Gastrocnemius medialis (tissue), 4 donors: ENCODE measurements around the gene MBOAT7. TPM values are rescaled to one million over a fixed set of nuclear protein-coding genes. Genes with fewer than 3 reads are reported as not detected.

ENCODE experiments used
- ATAC-seq, 2 donors: fragments of 150-250 bp; one replicate each; pipeline ENCODE4 v1.9.1; 2016
- DNase-seq, 2 donors: peaks; one replicate each; pipeline ENCODE4 v3.0.0-alpha.2; 2019
- H3K27ac ChIP-seq, 4 donors: fragments of 200-600 bp; sonication (generic); 1 replicate in 1 of 4; 2 replicates in 3 of 4; pipeline ENCODE4 v1.5.1; 2016 to 2018; ENCODE audit warnings: mild to moderate bottlenecking in 2 of 4, moderate library complexity in 1 of 4
- H3K27me3 ChIP-seq, 3 donors: fragments of 200-600 bp; sonication (generic) in 2 of 3; 1 replicate in 1 of 3; 2 replicates in 2 of 3; pipeline versions ENCODE4 v1.5.1 to v1.6.0; 2016 to 2019; ENCODE audit warnings: mild to moderate bottlenecking in 1 of 3, moderate library complexity in 1 of 3
- H3K36me3 ChIP-seq, 2 donors: fragments of 200-600 bp; sonication (generic) in 1 of 2; one replicate each; pipeline ENCODE4 v1.5.1; 2017 to 2018
- H3K4me1 ChIP-seq, 2 donors: fragments of 200-600 bp; sonication (generic) in 1 of 2; one replicate each; pipeline ENCODE4 v1.5.1; 2016 to 2017; ENCODE audit warnings: mild to moderate bottlenecking in 2 of 2
- H3K4me3 ChIP-seq, 4 donors: fragments of 200-600 bp; sonication (generic) in 3 of 4; 1 replicate in 1 of 4; 2 replicates in 3 of 4; pipeline ENCODE4 v1.5.1; 2016 to 2019; ENCODE audit warnings: mild to moderate bottlenecking in 2 of 4
- H3K9me3 ChIP-seq, 3 donors: fragments of 200-600 bp; sonication (generic) in 2 of 3; 1 replicate in 1 of 3; 2 replicates in 2 of 3; pipeline ENCODE4 v1.5.1; 2016 to 2019
- POLR2A ChIP-seq, 2 donors: fragments of 450-650 bp; IDR thresholded peaks; one replicate each; pipeline ENCODE4 v1.6.1; 2017; ENCODE audit warnings: antibody characterized with exemption in 2 of 2, mild to moderate bottlenecking in 2 of 2, moderate library complexity in 2 of 2
- in situ Hi-C, 4 donors: fragments of 200-750 bp; cut with MboI; loops; one replicate each; pipeline versions ENCODE4 v1.15.0 to v1.8.0; 2017; ENCODE audit warnings: low sequenced_read_pairs in 4 of 4
- intact Hi-C: fragments of 100-400 bp; cut with DNase I; formaldehyde crosslinking; loops from one replicate; pipeline ENCODE4 v1.15.1; 2023; ENCODE audit warnings: low total_unique reads
- total RNA-seq, 4 donors: library from RNA; depleted of rRNA; stranded (reverse); fragments of >200 nt; gene quantifications; one replicate each; pipeline versions ENCODE4 v1.1.0 to v1.2.3, GENCODE V29; 2016
- TF ChIP-seq, protein P1 (sequence below), 5 experiments: fragments of 450-650 bp in 3 of 5; fragments of 200-600 bp in 2 of 5; sonication (generic) in 2 of 5; IDR thresholded peaks in 4 of 5; conservative IDR thresholded peaks in 1 of 5; 1 replicate in 4 of 5; 2 replicates in 1 of 5; pipeline ENCODE4 v1.5.1; 2016 to 2019; ENCODE audit warnings: antibody characterized with exemption in 5 of 5, mild to moderate bottlenecking in 3 of 5, moderate library complexity in 3 of 5

The MBOAT7 gene
- total RNA-seq, 4 donors from 2014 or later, result 11.6 to 36.4 (median 19.3) TPM

DNA sequence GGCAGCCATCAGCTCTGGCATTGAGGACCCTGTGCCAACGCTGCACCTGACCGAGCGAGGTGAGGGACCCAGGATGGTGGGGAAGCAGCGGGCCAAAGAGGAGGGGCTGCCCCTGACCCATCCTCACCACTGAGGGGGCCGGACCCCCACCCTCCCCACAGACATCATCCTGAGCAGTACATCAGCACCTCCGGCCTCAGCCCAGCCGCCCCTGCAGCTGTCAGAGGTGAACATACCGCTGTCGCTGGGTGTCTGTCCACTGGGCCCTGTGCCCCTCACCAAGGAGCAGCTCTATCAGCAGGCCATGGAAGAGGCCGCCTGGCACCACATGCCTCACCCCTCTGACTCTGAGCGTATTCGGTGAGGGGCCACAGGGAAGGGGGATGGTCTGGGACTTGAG lies 37.1 kb downstream of the MBOAT7 start:
- TF ChIP-seq POLR2A (IDR thresholded peaks at IDR 0.05), result no peak
- TF ChIP-seq, protein P1, sequence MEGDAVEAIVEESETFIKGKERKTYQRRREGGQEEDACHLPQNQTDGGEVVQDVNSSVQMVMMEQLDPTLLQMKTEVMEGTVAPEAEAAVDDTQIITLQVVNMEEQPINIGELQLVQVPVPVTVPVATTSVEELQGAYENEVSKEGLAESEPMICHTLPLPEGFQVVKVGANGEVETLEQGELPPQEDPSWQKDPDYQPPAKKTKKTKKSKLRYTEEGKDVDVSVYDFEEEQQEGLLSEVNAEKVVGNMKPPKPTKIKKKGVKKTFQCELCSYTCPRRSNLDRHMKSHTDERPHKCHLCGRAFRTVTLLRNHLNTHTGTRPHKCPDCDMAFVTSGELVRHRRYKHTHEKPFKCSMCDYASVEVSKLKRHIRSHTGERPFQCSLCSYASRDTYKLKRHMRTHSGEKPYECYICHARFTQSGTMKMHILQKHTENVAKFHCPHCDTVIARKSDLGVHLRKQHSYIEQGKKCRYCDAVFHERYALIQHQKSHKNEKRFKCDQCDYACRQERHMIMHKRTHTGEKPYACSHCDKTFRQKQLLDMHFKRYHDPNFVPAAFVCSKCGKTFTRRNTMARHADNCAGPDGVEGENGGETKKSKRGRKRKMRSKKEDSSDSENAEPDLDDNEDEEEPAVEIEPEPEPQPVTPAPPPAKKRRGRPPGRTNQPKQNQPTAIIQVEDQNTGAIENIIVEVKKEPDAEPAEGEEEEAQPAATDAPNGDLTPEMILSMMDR (IDR thresholded peaks at IDR 0.05 in 4 of 5, conservative IDR thresholded peaks at IDR 0.05 in 1 of 5), result no peak
- H3K27me3 ChIP-seq, result no peaks in the 10 kb centered on the region

DNA sequence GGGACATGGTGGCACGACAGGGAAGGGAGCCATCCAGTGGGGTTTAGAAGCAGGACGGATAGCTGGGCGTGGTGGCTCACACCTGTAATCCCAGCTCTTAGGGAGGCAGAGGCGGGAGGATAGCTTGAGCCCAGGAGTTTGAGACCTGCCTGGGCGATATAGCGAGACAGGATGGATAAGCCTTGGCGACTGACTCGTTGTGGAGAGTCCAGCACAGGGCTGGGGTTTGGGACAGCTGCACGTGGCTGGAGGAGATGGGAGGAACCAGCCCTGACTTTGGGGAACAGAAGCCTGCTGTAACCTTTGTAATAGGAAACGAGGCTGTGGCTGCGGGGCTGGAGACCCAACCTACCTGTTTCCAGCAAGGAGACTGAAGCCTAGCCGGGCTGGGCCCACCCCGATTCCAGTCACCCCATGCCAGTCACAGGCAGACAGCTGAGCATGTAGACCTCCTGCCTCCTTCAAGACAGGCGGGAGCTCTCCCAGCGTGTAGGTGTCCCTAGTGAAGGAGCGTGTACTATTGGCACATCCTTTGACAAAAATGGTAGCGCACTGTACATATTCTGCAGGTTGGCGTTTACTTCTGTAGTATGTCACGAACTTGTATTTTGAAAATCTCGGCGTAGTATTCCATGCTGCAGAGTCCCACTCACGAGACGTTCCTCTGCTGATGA lies 37.9 kb downstream of the MBOAT7 start:
- no peaks in the 10 kb centered on the region for H3K27me3 ChIP-seq
- in situ Hi-C loops, result no loop called here
- H3K9me3 ChIP-seq, result no peaks in the 10 kb centered on the region
- ATAC-seq (no peak), DNase-seq (no peak)
- H3K4me3 ChIP-seq, result no peak overlapping the region
- no peak overlapping the region for H3K27ac ChIP-seq
- intact Hi-C loops, result no loop called here
- TF ChIP-seq POLR2A (IDR thresholded peaks at IDR 0.05), result no peak
- TF ChIP-seq, protein P1 (IDR thresholded peaks at IDR 0.05 in 4 of 5, conservative IDR thresholded peaks at IDR 0.05 in 1 of 5), result no peak
- no peaks in the 10 kb centered on the region for H3K4me1 ChIP-seq
- peaks cover 0 to 100% of the 10 kb centered on the region in 2 donors for H3K36me3 ChIP-seq

More for the DNA sequence above, 37.1 kb downstream of the MBOAT7 start:
- ATAC-seq (no peak), DNase-seq (no peak)
- no peaks in the 10 kb centered on the region for H3K9me3 ChIP-seq
- intact Hi-C loops, result no loop called here
- no peaks in the 10 kb centered on the region for H3K4me1 ChIP-seq
- in situ Hi-C loops, result no loop called here
- H3K36me3 ChIP-seq, result peaks cover 0 to 99% of the 10 kb centered on the region in 2 donors
- H3K27ac ChIP-seq, result no peak overlapping the region
- H3K4me3 ChIP-seq, result no peak overlapping the region

DNA sequence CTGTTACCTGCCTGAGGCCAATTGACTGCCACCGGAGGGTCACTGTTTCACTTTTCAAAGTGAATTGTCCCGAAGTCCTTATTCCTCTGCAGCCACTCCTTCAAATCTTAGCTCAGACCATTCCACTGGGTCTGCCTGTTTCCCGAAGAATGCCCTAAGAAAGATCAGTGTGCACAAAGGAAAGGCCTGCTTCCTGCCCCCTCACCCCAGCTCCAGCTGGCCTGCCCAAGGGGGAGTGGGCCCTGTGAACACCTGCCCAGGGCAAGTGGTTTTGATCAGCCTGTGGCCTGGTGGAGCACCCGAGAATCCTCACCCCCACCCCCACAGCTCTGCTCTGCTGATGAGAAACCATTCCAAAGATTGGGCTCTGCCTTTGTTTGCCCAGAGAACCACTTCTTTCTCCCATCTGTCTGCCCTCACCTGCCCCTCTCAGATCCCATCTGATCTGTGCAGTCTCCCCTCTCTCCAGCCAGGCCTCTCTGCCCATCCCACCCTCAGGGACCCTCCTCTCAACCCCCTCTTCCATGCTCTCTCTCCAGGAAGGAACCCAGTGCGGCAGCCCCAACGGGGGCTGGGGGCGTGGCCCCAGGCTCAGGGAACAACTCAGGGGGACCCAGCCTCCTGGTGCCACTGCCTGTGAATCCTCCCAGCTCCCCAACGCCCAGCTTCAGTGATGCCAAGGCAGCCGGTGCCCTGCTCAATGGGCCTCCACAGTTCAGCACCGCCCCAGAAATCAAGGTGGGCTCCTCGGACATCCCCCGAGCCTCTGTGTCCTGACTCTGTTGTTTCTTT lies 40.2 kb downstream of the MBOAT7 start:
- in situ Hi-C loops (no loop called here), intact Hi-C loops (no loop called here)
- no peak for DNase-seq
- Histone ChIP-seq H3K27ac (no peak overlapping the region), H3K27me3 (no peaks in the 10 kb centered on the region), H3K9me3 (no peaks in the 10 kb centered on the region), H3K4me3 (no peak overlapping the region), H3K4me1 (no peaks in the 10 kb centered on the region), H3K36me3 (peaks cover 3 to 100% of the 10 kb centered on the region in 2 donors)
- no peak for TF ChIP-seq POLR2A (IDR thresholded peaks at IDR 0.05)
- TF ChIP-seq, protein P1 (IDR thresholded peaks at IDR 0.05 in 4 of 5, conservative IDR thresholded peaks at IDR 0.05 in 1 of 5), result no peak
- ATAC-seq, result no peak

DNA sequence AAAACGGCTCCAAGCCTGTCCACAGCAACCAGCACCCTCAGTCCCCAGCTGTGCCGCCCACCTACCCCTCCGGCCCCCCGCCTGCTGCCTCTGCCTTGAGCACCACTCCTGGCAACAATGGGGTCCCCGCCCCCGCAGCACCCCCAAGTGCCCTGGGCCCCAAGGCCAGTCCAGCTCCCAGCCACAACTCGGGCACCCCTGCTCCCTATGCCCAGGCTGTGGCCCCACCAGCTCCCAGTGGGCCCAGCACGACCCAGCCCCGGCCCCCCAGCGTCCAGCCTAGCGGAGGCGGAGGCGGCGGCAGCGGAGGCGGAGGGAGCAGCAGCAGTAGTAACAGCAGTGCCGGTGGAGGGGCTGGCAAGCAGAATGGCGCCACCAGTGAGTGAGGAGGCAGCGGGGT lies 41.2 kb downstream of the MBOAT7 start:
- H3K4me1 ChIP-seq, result no peaks in the 10 kb centered on the region
- H3K27ac ChIP-seq, result no peak overlapping the region
- ATAC-seq, result no peak
- peaks cover 3 to 100% of the 10 kb centered on the region in 2 donors for H3K36me3 ChIP-seq
- TF ChIP-seq, protein P1 (IDR thresholded peaks at IDR 0.05 in 4 of 5, conservative IDR thresholded peaks at IDR 0.05 in 1 of 5), result no peak
- TF ChIP-seq POLR2A (IDR thresholded peaks at IDR 0.05), result no peak
- DNase-seq, result no peak
- H3K4me3 ChIP-seq, result no peak overlapping the region
- intact Hi-C loops (no loop called here), in situ Hi-C loops (no loop called here)
- H3K9me3 ChIP-seq, result no peaks in the 10 kb centered on the region
- no peaks in the 10 kb centered on the region for H3K27me3 ChIP-seq
